ENCODE measurements around the gene TIMM10B. TPM values are rescaled to one million over a fixed set of nuclear protein-coding genes. Genes with fewer than 3 reads are reported as not detected.

The TIMM10B gene
- polyA plus RNA-seq, 1 donor from 2014 or later, result 24.9 TPM

DNA sequence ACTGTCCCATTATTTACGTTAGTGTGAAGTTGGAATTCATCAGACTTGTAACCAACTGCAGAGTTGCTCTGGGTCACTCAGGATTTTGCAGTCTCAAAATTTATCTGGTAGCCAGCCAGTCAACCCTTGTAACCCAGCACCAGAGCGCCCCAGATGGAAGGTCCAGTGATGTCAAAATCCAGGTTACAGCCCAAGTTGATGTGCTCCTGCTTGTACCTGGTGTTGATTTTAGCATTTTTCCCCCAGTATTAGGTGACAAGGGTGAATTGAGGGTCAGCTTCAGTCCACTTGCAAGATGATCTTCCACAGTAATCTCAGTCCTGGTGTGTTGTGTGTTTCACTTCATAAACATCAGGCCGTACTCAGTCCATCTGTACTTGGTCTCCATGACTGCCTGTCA, 7.5 kb downstream of the TIMM10B start:
- H4K20me1 ChIP-seq (ENCODE audit: insufficient read depth), result no peaks in the 10 kb centered on the region
- no peaks in the 10 kb centered on the region for H3F3A ChIP-seq (ENCODE audit: insufficient read depth, low read length, poor library complexity, severe bottlenecking)
- H3K27ac ChIP-seq (ENCODE audit: low read length), result no peak overlapping the region
- no peak overlapping the region for H3K9ac ChIP-seq (ENCODE audit: low read length)
- no peaks in the 10 kb centered on the region for H3K36me3 ChIP-seq (ENCODE audit: insufficient read depth, low read length)
- no peak overlapping the region for H2AFZ ChIP-seq (ENCODE audit: low read depth, low read length)
- H3K79me2 ChIP-seq (replicated peaks; ENCODE audit: insufficient read depth, low read length), result no peaks in the 10 kb centered on the region
- no peak for TF ChIP-seq SMC3 (conservative IDR thresholded peaks at IDR 0.05; ENCODE audit: poor library complexity)
- no peak for TF ChIP-seq TAF1 (IDR thresholded peaks at IDR 0.05; ENCODE audit: low read depth)
- TF ChIP-seq, protein P1, sequence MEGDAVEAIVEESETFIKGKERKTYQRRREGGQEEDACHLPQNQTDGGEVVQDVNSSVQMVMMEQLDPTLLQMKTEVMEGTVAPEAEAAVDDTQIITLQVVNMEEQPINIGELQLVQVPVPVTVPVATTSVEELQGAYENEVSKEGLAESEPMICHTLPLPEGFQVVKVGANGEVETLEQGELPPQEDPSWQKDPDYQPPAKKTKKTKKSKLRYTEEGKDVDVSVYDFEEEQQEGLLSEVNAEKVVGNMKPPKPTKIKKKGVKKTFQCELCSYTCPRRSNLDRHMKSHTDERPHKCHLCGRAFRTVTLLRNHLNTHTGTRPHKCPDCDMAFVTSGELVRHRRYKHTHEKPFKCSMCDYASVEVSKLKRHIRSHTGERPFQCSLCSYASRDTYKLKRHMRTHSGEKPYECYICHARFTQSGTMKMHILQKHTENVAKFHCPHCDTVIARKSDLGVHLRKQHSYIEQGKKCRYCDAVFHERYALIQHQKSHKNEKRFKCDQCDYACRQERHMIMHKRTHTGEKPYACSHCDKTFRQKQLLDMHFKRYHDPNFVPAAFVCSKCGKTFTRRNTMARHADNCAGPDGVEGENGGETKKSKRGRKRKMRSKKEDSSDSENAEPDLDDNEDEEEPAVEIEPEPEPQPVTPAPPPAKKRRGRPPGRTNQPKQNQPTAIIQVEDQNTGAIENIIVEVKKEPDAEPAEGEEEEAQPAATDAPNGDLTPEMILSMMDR (IDR thresholded peaks at IDR 0.05; ENCODE audit: poor library complexity, severe bottlenecking), result no peak
- TF ChIP-seq, protein P2, sequence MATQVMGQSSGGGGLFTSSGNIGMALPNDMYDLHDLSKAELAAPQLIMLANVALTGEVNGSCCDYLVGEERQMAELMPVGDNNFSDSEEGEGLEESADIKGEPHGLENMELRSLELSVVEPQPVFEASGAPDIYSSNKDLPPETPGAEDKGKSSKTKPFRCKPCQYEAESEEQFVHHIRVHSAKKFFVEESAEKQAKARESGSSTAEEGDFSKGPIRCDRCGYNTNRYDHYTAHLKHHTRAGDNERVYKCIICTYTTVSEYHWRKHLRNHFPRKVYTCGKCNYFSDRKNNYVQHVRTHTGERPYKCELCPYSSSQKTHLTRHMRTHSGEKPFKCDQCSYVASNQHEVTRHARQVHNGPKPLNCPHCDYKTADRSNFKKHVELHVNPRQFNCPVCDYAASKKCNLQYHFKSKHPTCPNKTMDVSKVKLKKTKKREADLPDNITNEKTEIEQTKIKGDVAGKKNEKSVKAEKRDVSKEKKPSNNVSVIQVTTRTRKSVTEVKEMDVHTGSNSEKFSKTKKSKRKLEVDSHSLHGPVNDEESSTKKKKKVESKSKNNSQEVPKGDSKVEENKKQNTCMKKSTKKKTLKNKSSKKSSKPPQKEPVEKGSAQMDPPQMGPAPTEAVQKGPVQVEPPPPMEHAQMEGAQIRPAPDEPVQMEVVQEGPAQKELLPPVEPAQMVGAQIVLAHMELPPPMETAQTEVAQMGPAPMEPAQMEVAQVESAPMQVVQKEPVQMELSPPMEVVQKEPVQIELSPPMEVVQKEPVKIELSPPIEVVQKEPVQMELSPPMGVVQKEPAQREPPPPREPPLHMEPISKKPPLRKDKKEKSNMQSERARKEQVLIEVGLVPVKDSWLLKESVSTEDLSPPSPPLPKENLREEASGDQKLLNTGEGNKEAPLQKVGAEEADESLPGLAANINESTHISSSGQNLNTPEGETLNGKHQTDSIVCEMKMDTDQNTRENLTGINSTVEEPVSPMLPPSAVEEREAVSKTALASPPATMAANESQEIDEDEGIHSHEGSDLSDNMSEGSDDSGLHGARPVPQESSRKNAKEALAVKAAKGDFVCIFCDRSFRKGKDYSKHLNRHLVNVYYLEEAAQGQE (IDR thresholded peaks at IDR 0.05; ENCODE audit: borderline replicate concordance), result no peak
- TF ChIP-seq RAD21 (conservative IDR thresholded peaks at IDR 0.05), result no peak
- no peak for TF ChIP-seq POLR2AphosphoS5 (IDR thresholded peaks at IDR 0.05)
- TF ChIP-seq EZH2 (IDR thresholded peaks at IDR 0.05; ENCODE audit: borderline replicate concordance, insufficient read depth, low read length, poor library complexity, severe bottlenecking), result no peak
- TF ChIP-seq EP300 (conservative IDR thresholded peaks at IDR 0.05; ENCODE audit: poor library complexity, severe bottlenecking), result no peak
- no peaks in the 10 kb centered on the region for H3K9me3 ChIP-seq (ENCODE audit: low read length)
- no peaks in the 10 kb centered on the region for H3K27me3 ChIP-seq (ENCODE audit: insufficient read depth, low read depth, low read length)
- H3K4me3 ChIP-seq (ENCODE audit: low read length), result no peak overlapping the region
- H3K4me2 ChIP-seq (ENCODE audit: low read length), result no peak overlapping the region
- no peaks in the 10 kb centered on the region for H3K9me2 ChIP-seq (ENCODE audit: insufficient read depth, low read length)

DNA sequence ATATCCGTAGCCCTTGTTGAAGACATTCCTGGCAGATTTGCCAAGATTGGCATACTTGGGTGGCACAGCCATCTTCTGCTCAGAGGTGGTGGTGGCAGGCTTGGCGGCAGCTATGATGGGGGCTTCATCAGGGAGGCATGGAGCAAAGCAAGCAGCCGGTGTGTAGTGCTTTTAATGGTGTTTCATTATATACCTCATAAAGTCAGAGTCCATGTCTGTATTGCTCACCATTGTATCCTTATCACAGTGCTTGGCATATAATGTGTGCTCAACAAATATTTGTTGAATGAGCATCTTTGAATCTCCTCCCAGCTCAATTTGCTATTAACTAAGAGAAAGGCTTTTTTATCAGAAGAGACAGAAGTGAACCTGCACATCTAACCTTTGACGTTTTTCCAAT, 8.0 kb downstream of the TIMM10B start:
- no peaks in the 10 kb centered on the region for H4K20me1 ChIP-seq (ENCODE audit: insufficient read depth)
- no peak overlapping the region for H2AFZ ChIP-seq (ENCODE audit: low read depth, low read length)
- no peaks in the 10 kb centered on the region for H3K36me3 ChIP-seq (ENCODE audit: insufficient read depth, low read length)
- TF ChIP-seq SMC3 (conservative IDR thresholded peaks at IDR 0.05; ENCODE audit: poor library complexity), result no peak
- TF ChIP-seq RAD21 (conservative IDR thresholded peaks at IDR 0.05), result no peak
- TF ChIP-seq, protein P1 (IDR thresholded peaks at IDR 0.05; ENCODE audit: poor library complexity, severe bottlenecking), result no peak
- no peak for TF ChIP-seq EZH2 (IDR thresholded peaks at IDR 0.05; ENCODE audit: borderline replicate concordance, insufficient read depth, low read length, poor library complexity, severe bottlenecking)
- no peak for TF ChIP-seq POLR2AphosphoS5 (IDR thresholded peaks at IDR 0.05)
- no peak for TF ChIP-seq MXI1 (conservative IDR thresholded peaks at IDR 0.05; ENCODE audit: poor library complexity, severe bottlenecking)
- TF ChIP-seq EP300 (conservative IDR thresholded peaks at IDR 0.05; ENCODE audit: poor library complexity, severe bottlenecking), result no peak
- TF ChIP-seq TAF1 (IDR thresholded peaks at IDR 0.05; ENCODE audit: low read depth), result no peak
- TF ChIP-seq, protein P2 (IDR thresholded peaks at IDR 0.05; ENCODE audit: borderline replicate concordance), result no peak
- no peaks in the 10 kb centered on the region for H3K9me3 ChIP-seq (ENCODE audit: low read length)
- no peaks in the 10 kb centered on the region for H3K27me3 ChIP-seq (ENCODE audit: insufficient read depth, low read depth, low read length)
- H3K79me2 ChIP-seq (replicated peaks; ENCODE audit: insufficient read depth, low read length), result no peaks in the 10 kb centered on the region
- H3K9ac ChIP-seq (ENCODE audit: low read length), result no peak overlapping the region
- H3F3A ChIP-seq (ENCODE audit: insufficient read depth, low read length, poor library complexity, severe bottlenecking), result no peaks in the 10 kb centered on the region
- no peak overlapping the region for H3K4me3 ChIP-seq (ENCODE audit: low read length)
- H3K27ac ChIP-seq (ENCODE audit: low read length), result no peak overlapping the region
- no peak overlapping the region for H3K4me2 ChIP-seq (ENCODE audit: low read length)
- H3K9me2 ChIP-seq (ENCODE audit: insufficient read depth, low read length), result no peaks in the 10 kb centered on the region

All from neural cell (in vitro differentiated cells).